IMR-90 (cell line): ENCODE results near the gene KRT76. TPM values are rescaled to one million over a fixed set of nuclear protein-coding genes. Genes with fewer than 3 reads are reported as not detected.

Source experiments
- ATAC-seq: fragments of 200-7000 bp; cut with Tn5 transposase; 2 replicates; pipeline ENCODE4 v1.9.1; 2020; ENCODE audit warnings: low read depth, mild to moderate bottlenecking, moderate library complexity
- BruUV-seq: library from RNA; stranded (reverse); fragments of 400-500 nt; replicated peaks from 2 replicates; lab custom pipeline; 2021; lab: Mats Ljungman, UMichigan
- CTCF ChIA-PET: fragments of 300-600 bp; formaldehyde crosslinking; extraction: SDS; loops from one replicate; lab custom pipeline; 2021; ENCODE audit warnings: antibody characterized with exemption; lab: Yijun Ruan, JAX
- POLR2A ChIA-PET: fragments of 300-600 bp; sonication (Branson Sonifier 250); formaldehyde crosslinking; loops from one replicate; lab custom pipeline; 2022; ENCODE audit warnings: antibody characterized with exemption; ENCODE audit not compliant: unreplicated experiment; lab: Charles Lee
- DNase-seq: peaks from one replicate; pipeline ENCODE4 v3.0.0; 2013
- H2AFZ ChIP-seq: replicated peaks from 2 replicates; pipeline ENCODE3; 2013; ENCODE audit warnings: low read length, mild to moderate bottlenecking; ENCODE audit not compliant: poor library complexity
- H2AK5ac ChIP-seq: 2 replicates; pipeline ENCODE4 v1.6.1; 2013; ENCODE audit warnings: low read depth, low read length, inconsistent platforms
- H2AK9ac ChIP-seq: replicated peaks from 2 replicates; pipeline ENCODE3; 2013; ENCODE audit warnings: mild to moderate bottlenecking, low read depth, low read length, moderate library complexity; ENCODE audit not compliant: poor library complexity
- H2BK120ac ChIP-seq: 2 replicates; pipeline ENCODE4 v1.6.1; 2013; ENCODE audit warnings: low read depth, low read length, inconsistent platforms
- H2BK15ac ChIP-seq: 3 replicates; pipeline ENCODE4 v1.6.1; 2013; ENCODE audit warnings: low read depth, low read length, inconsistent platforms
- H2BK20ac ChIP-seq: 2 replicates; pipeline ENCODE4 v1.6.1; 2013; ENCODE audit warnings: low read depth, mild to moderate bottlenecking, inconsistent platforms, low read length, moderate library complexity
- H2BK5ac ChIP-seq: 2 replicates; pipeline ENCODE4 v1.6.1; 2013; ENCODE audit warnings: mild to moderate bottlenecking, low read depth, low read length, inconsistent platforms; ENCODE audit not compliant: poor library complexity, severe bottlenecking
- H3K14ac ChIP-seq: replicated peaks from 2 replicates; pipeline ENCODE4 v1.6.1; 2013; ENCODE audit warnings: low read depth, low read length, inconsistent platforms
- H3K18ac ChIP-seq: 2 replicates; pipeline ENCODE4 v1.6.1; 2013; ENCODE audit warnings: low read depth, low read length, control low read depth
- H3K23ac ChIP-seq: 2 replicates; pipeline ENCODE4 v1.6.1; 2013; ENCODE audit warnings: low read depth, low read length, inconsistent platforms
- H3K27ac ChIP-seq: 2 replicates; pipeline ENCODE4 v1.5.1; 2013; ENCODE audit warnings: mild to moderate bottlenecking, control low read depth, low read length; ENCODE audit not compliant: insufficient read depth
- H3K27me3 ChIP-seq: 2 replicates; pipeline ENCODE4 v1.6.1; 2013; ENCODE audit warnings: low read length; ENCODE audit not compliant: control insufficient read depth, insufficient read depth
- H3K36me3 ChIP-seq: 2 replicates; pipeline ENCODE4 v1.6.1; 2013; ENCODE audit warnings: low read length, mixed read lengths; ENCODE audit not compliant: control insufficient read depth, insufficient read depth
- H3K4ac ChIP-seq: 2 replicates; pipeline ENCODE4 v1.6.1; 2013; ENCODE audit warnings: low read depth, low read length, inconsistent platforms
- H3K4me1 ChIP-seq: 2 replicates; pipeline ENCODE4 v1.6.1; 2013; ENCODE audit warnings: low read length, mixed read lengths; ENCODE audit not compliant: control insufficient read depth, insufficient read depth
- H3K4me2 ChIP-seq: 2 replicates; pipeline ENCODE4 v1.6.1; 2013; ENCODE audit warnings: low read depth, mild to moderate bottlenecking, control low read depth, low read length, moderate library complexity
- H3K4me3 ChIP-seq: 2 replicates; pipeline ENCODE4 v1.5.1; 2013; ENCODE audit warnings: low read depth, mild to moderate bottlenecking, control low read depth, low read length, moderate library complexity; ENCODE audit not compliant: insufficient read depth
- H3K56ac ChIP-seq: 2 replicates; pipeline ENCODE4 v1.6.1; 2013; ENCODE audit warnings: low read length, inconsistent platforms; ENCODE audit not compliant: insufficient read depth; ENCODE audit errors: extremely low read depth
- H3K79me1 ChIP-seq, 2 experiments: 2 replicates each; pipeline ENCODE4 v1.6.1; 2013; ENCODE audit warnings: low read length in 2 of 2, inconsistent platforms in 1 of 2, low read depth in 1 of 2
- H3K9ac ChIP-seq: 2 replicates; pipeline ENCODE4 v1.6.1; 2013; ENCODE audit warnings: low read depth, low read length, control low read depth
- H3K9me1 ChIP-seq: 2 replicates; pipeline ENCODE4 v1.6.1; 2013; ENCODE audit warnings: low read length, inconsistent platforms; ENCODE audit not compliant: insufficient read depth
- H3K9me3 ChIP-seq: 2 replicates; pipeline ENCODE4 v1.6.1; 2013; ENCODE audit warnings: low read length; ENCODE audit not compliant: control insufficient read depth, insufficient read depth
- H4K20me1 ChIP-seq: 2 replicates; pipeline ENCODE4 v1.6.1; 2013; ENCODE audit warnings: low read length, inconsistent platforms; ENCODE audit not compliant: insufficient read depth
- H4K5ac ChIP-seq: 2 replicates; pipeline ENCODE4 v1.6.1; 2013; ENCODE audit warnings: mild to moderate bottlenecking, low read depth, low read length, control low read depth
- H4K8ac ChIP-seq, 2 experiments: 2 replicates each; pipeline ENCODE4 v1.6.1; 2013; ENCODE audit warnings: low read depth in 2 of 2, low read length in 2 of 2, control low read depth in 1 of 2, inconsistent platforms in 1 of 2
- H4K91ac ChIP-seq: 2 replicates; pipeline ENCODE4 v1.6.1; 2013; ENCODE audit warnings: low read depth, low read length, inconsistent platforms; ENCODE audit not compliant: insufficient read depth
- BHLHE40 ChIP-seq: fragments of 150-350 bp; IDR thresholded peaks from 2 replicates; pipeline ENCODE4 v1.6.1; 2016; ENCODE audit warnings: mild to moderate bottlenecking, low read depth, low read length
- CEBPB ChIP-seq: IDR thresholded peaks from 2 replicates; pipeline ENCODE4 v1.6.1; 2012; ENCODE audit warnings: low read depth, low read length, improper control_type of control experiment
- CHD1 ChIP-seq: IDR thresholded peaks from 2 replicates; pipeline ENCODE4 v1.6.1; 2012; ENCODE audit warnings: low read depth, low read length, improper control_type of control experiment
- ELK1 ChIP-seq: fragments of 150-350 bp; IDR thresholded peaks from 2 replicates; pipeline ENCODE4 v1.6.1; 2016; ENCODE audit warnings: low read depth, mild to moderate bottlenecking, low read length, moderate library complexity, borderline replicate concordance
- FOS ChIP-seq: fragments of 150-350 bp; IDR thresholded peaks from 2 replicates; pipeline ENCODE4 v1.6.1; 2016; ENCODE audit warnings: low read depth, low read length
- MAFK ChIP-seq: IDR thresholded peaks from 2 replicates; pipeline ENCODE4 v1.6.1; 2012; ENCODE audit warnings: low read depth, low read length, improper control_type of control experiment
- MAZ ChIP-seq: IDR thresholded peaks from 2 replicates; pipeline ENCODE4 v1.6.1; 2012; ENCODE audit warnings: low read depth, mild to moderate bottlenecking, low read length, improper control_type of control experiment, moderate library complexity, borderline replicate concordance
- MXI1 ChIP-seq: IDR thresholded peaks from 2 replicates; pipeline ENCODE4 v1.6.1; 2012; ENCODE audit warnings: low read depth, mild to moderate bottlenecking, low read length, moderate library complexity, borderline replicate concordance
- NFE2L2 ChIP-seq: fragments of 150-350 bp; IDR thresholded peaks from 2 replicates; pipeline ENCODE4 v1.6.1; 2016; ENCODE audit warnings: low read depth, mild to moderate bottlenecking, low read length
- POLR2A ChIP-seq: IDR thresholded peaks from 2 replicates; pipeline ENCODE4 v1.6.1; 2012; ENCODE audit warnings: mild to moderate bottlenecking, low read depth, low read length
- RAD21 ChIP-seq: IDR thresholded peaks from 2 replicates; pipeline ENCODE4 v1.6.1; 2012; ENCODE audit warnings: low read length, improper control_type of control experiment
- RCOR1 ChIP-seq: IDR thresholded peaks from 2 replicates; pipeline ENCODE4 v1.6.1; 2012; ENCODE audit warnings: mild to moderate bottlenecking, low read length, improper control_type of control experiment; ENCODE audit not compliant: insufficient replicate concordance
- RFX5 ChIP-seq: IDR thresholded peaks from 2 replicates; pipeline ENCODE4 v1.8.0; 2012; ENCODE audit warnings: low read depth, mild to moderate bottlenecking, low read length, moderate library complexity
- SMC3 ChIP-seq: fragments of 150-350 bp; IDR thresholded peaks from 2 replicates; pipeline ENCODE4 v1.6.1; 2016; ENCODE audit warnings: low read depth, mild to moderate bottlenecking, antibody characterized with exemption, low read length, moderate library complexity
- USF2 ChIP-seq: fragments of 150-350 bp; IDR thresholded peaks from 2 replicates; pipeline ENCODE4 v1.6.1; 2017; ENCODE audit warnings: mild to moderate bottlenecking, antibody characterized with exemption, low read length, low read depth
- WGBS, 2 experiments: methylation state at CpG; one replicate each; pipeline versions ENCODE4 v1.1.5 to v1.1.7; 2013; ENCODE audit warnings: missing lambda C conversion rate in 2 of 2; ENCODE audit not compliant: insufficient read length in 1 of 2; ENCODE audit errors: extremely low coverage in 2 of 2; 5-methylcytosine and 5-hydroxymethylcytosine counted together
- dilution Hi-C: fragments of 300-500 bp; cut with HindIII; formaldehyde crosslinking; loops from one replicate; pipeline ENCODE4 v1.14.3; 2018; ENCODE audit warnings: low sequenced_read_pairs; ENCODE audit not compliant: unreplicated experiment
- in situ Hi-C: fragments of 300-500 bp; cut with MboI; formaldehyde crosslinking; loops from 3 replicates; pipeline ENCODE4 v1.14.3; 2019; ENCODE audit warnings: low sequenced_read_pairs, inconsistent platforms, mixed read lengths
- intact Hi-C: fragments of 100-400 bp; cut with micrococcal nuclease; formaldehyde crosslinking; loops from 2 replicates; pipeline ENCODE4 v1.10.0; 2022
- polyA plus RNA-seq, 3 experiments: library from polyadenylated mRNA; depleted of rRNA; stranded (reverse); fragments of >200 nt; gene quantifications; 2 replicates each; pipeline ENCODE4 v1.2.3, GENCODE V29; 2012; ENCODE audit warnings: low replicate concordance in 1 of 3
- total RNA-seq: library from RNA; depleted of rRNA; stranded (reverse); fragments of >200 nt; gene quantifications from 2 replicates; pipeline ENCODE4 v1.2.3, GENCODE V29; 2012
- TF ChIP-seq, protein P1 (sequence below): conservative IDR thresholded peaks from 2 replicates; pipeline ENCODE4 v1.5.1; 2012; ENCODE audit warnings: mild to moderate bottlenecking, low read depth, low read length, improper control_type of control experiment

KRT76 gene
- total and polyA plus RNA-seq, 2 of the 4 experiments (the other 2 are of a cell fraction), result not detected

DNA sequence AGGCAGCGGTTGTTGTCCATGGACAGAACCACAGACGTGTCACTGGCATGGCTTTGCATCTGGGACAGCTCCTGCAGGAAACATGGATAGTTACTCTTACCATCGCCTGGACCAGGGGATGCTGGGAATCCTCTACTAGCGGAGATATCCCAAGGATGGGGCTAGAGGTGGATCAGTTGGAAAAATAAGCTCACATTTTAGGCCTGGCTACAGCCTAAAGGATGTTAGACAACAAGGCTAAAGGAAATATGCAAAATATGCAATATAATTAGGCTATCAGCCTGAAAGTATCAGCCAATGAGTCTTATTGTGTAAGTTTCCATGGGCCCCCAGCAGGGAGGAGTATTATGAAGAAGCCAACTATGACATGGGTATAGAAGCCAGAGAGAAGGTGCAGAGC lies 5.0 kb downstream of the KRT76 start:
- Histone ChIP-seq H3K56ac (no peak overlapping the region), H4K91ac (no peak overlapping the region), H3K4me1 (no peaks in the 10 kb centered on the region), H2BK20ac (no peak overlapping the region), H3K18ac (no peak overlapping the region), H2BK15ac (no peak overlapping the region), H3K14ac (no peak overlapping the region), H2BK120ac (no peak overlapping the region), H3K23ac (no peak overlapping the region), H2AK5ac (no peak overlapping the region), H3K4ac (no peak overlapping the region), H4K20me1 (no peaks in the 10 kb centered on the region), H3K79me1 (no peaks in the 10 kb centered on the region), H3K9me3 (no peaks in the 10 kb centered on the region), H3K27ac (no peak overlapping the region), H3K9me1 (no peaks in the 10 kb centered on the region), H4K8ac (no peak overlapping the region), H3K9ac (no peak overlapping the region), H2BK5ac (no peak overlapping the region), H3K4me3 (no peak overlapping the region), H2AFZ (no peak overlapping the region), H4K5ac (no peak overlapping the region), H2AK9ac (no peak overlapping the region), H3K36me3 (no peaks in the 10 kb centered on the region), H3K27me3 (peaks cover 28% of the 10 kb centered on the region), H3K4me2 (no peak overlapping the region)
- intact Hi-C loops, result no loop called here
- dilution Hi-C loops, result no loop called here
- POLR2A ChIA-PET, result no interaction called here
- TF ChIP-seq SMC3, result no peak
- no peak for TF ChIP-seq ELK1
- no peak for TF ChIP-seq RCOR1
- TF ChIP-seq MAFK, result no peak
- TF ChIP-seq, protein P1, sequence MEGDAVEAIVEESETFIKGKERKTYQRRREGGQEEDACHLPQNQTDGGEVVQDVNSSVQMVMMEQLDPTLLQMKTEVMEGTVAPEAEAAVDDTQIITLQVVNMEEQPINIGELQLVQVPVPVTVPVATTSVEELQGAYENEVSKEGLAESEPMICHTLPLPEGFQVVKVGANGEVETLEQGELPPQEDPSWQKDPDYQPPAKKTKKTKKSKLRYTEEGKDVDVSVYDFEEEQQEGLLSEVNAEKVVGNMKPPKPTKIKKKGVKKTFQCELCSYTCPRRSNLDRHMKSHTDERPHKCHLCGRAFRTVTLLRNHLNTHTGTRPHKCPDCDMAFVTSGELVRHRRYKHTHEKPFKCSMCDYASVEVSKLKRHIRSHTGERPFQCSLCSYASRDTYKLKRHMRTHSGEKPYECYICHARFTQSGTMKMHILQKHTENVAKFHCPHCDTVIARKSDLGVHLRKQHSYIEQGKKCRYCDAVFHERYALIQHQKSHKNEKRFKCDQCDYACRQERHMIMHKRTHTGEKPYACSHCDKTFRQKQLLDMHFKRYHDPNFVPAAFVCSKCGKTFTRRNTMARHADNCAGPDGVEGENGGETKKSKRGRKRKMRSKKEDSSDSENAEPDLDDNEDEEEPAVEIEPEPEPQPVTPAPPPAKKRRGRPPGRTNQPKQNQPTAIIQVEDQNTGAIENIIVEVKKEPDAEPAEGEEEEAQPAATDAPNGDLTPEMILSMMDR, result no peak
- TF ChIP-seq CEBPB, result no peak
- TF ChIP-seq POLR2A, result no peak
- TF ChIP-seq NFE2L2, result no peak
- no peak for TF ChIP-seq MAZ
- TF ChIP-seq USF2, result no peak
- TF ChIP-seq RAD21, result no peak
- no peak for TF ChIP-seq MXI1
- no peak for TF ChIP-seq FOS
- no peak for TF ChIP-seq CHD1
- no peak for TF ChIP-seq BHLHE40
- TF ChIP-seq RFX5, result no peak
- DNase-seq (no peak), ATAC-seq (no peak)
- in situ Hi-C loops, result no loop called here
- BruUV-seq, result no TSS peak
- CTCF ChIA-PET, result no interaction called here
- no CpG with 5 or more reads among the region's 4 CpGs for WGBS, 2 experiments
